ENCODE results near the gene B3GNT2.

The B3GNT2 gene

GRCh38 chr2:62208758-62209114, 12.8 kb downstream of the B3GNT2 start:
- TF ChIP-seq CREB5 (CRISPR knock-in tag; IDR thresholded peaks at IDR 0.05; ENCODE audit: low read depth) (no peak), CSDC2 (CRISPR knock-in tag; IDR thresholded peaks at IDR 0.05) (no peak), OSR1 (CRISPR knock-in tag; IDR thresholded peaks at IDR 0.05) (no peak), CSRNP3 (CRISPR knock-in tag; IDR thresholded peaks at IDR 0.05) (no peak), ISL1 (CRISPR knock-in tag; IDR thresholded peaks at IDR 0.05) (no peak), ZC3H10 (CRISPR knock-in tag; IDR thresholded peaks at IDR 0.05) (no peak), TOX (CRISPR knock-in tag; IDR thresholded peaks at IDR 0.05; ENCODE audit: borderline replicate concordance) (no peak), TCF4 (CRISPR knock-in tag; IDR thresholded peaks at IDR 0.05; ENCODE audit: borderline replicate concordance) (no peak), SNAI2 (CRISPR knock-in tag; IDR thresholded peaks at IDR 0.05) (no peak), ARNTL (CRISPR knock-in tag; IDR thresholded peaks at IDR 0.05; ENCODE audit: borderline replicate concordance, low read depth) (no peak)

GRCh38 chr2:62209427-62209991, 13.6 kb downstream of the B3GNT2 start:
- TF ChIP-seq POU6F1 (CRISPR knock-in tag; IDR thresholded peaks at IDR 0.05; ENCODE audit: borderline replicate concordance, low read depth) (no peak), ZFP3 (CRISPR knock-in tag; IDR thresholded peaks at IDR 0.05) (no peak), OSR1 (CRISPR knock-in tag; IDR thresholded peaks at IDR 0.05) (no peak), ISL1 (CRISPR knock-in tag; IDR thresholded peaks at IDR 0.05) (no peak), ARNTL (CRISPR knock-in tag; IDR thresholded peaks at IDR 0.05; ENCODE audit: borderline replicate concordance, low read depth) (no peak)
- ATAC-seq: no peak

More at GRCh38 chr2:62208758-62209114, 12.8 kb downstream of the B3GNT2 start:
- no peak for ATAC-seq

GRCh38 chr2:62215306-62216064, 19.6 kb downstream of the B3GNT2 start:
- peak; percentile 40; the same call in 1 of the 3 replicates for ATAC-seq
- TF ChIP-seq TCF4 (CRISPR knock-in tag; IDR thresholded peaks at IDR 0.05; ENCODE audit: borderline replicate concordance) (peak; percentile 26; the same call in 1 of the 2 replicates), GLIS3 (CRISPR knock-in tag; IDR thresholded peaks at IDR 0.05) (no peak)

GRCh38 chr2:62216113-62216512, 20.2 kb downstream of the B3GNT2 start:
- TF ChIP-seq CREB5 (CRISPR knock-in tag; IDR thresholded peaks at IDR 0.05; ENCODE audit: low read depth): no peak
- no peak for TF ChIP-seq ISL1 (CRISPR knock-in tag; IDR thresholded peaks at IDR 0.05)
- no peak for TF ChIP-seq ZFP3 (CRISPR knock-in tag; IDR thresholded peaks at IDR 0.05)
- TF ChIP-seq OSR1 (CRISPR knock-in tag; IDR thresholded peaks at IDR 0.05): no peak
- ATAC-seq: no peak

GRCh38 chr2:62216616-62217015, 20.7 kb downstream of the B3GNT2 start:
- TF ChIP-seq ZFP3 (CRISPR knock-in tag; IDR thresholded peaks at IDR 0.05) (no peak), GLIS3 (CRISPR knock-in tag; IDR thresholded peaks at IDR 0.05) (no peak), TCF4 (CRISPR knock-in tag; IDR thresholded peaks at IDR 0.05; ENCODE audit: borderline replicate concordance) (no peak), ISL1 (CRISPR knock-in tag; IDR thresholded peaks at IDR 0.05) (no peak), ZFP30 (CRISPR knock-in tag; IDR thresholded peaks at IDR 0.05) (no peak), TSHZ2 (CRISPR knock-in tag; IDR thresholded peaks at IDR 0.05) (no peak), ARNTL (CRISPR knock-in tag; IDR thresholded peaks at IDR 0.05; ENCODE audit: borderline replicate concordance, low read depth) (no peak), ESRRG (CRISPR knock-in tag; IDR thresholded peaks at IDR 0.05) (no peak)
- no peak for ATAC-seq

Measured in SK-N-SH treated with all-trans-retinoic acid at 6 μM for 48 hours (cell line).